SK-N-MC (cell line): ENCODE measurements around the gene TTC28.

Experiments used
- DNase-seq: peaks from one replicate; pipeline ENCODE4 v3.0.0-alpha.2; 2011; ENCODE audit warnings: low read depth, low spot score
- H3K27ac ChIP-seq: fragments of 200-600 bp; sonication (generic); 2 replicates; pipeline ENCODE4 v1.5.1; 2016; ENCODE audit warnings: mixed run types
- H3K36me3 ChIP-seq: fragments of 200-600 bp; sonication (generic); 2 replicates; pipeline ENCODE4 v1.6.1; 2017; ENCODE audit warnings: antibody characterized with exemption, low read length, mixed read lengths; ENCODE audit not compliant: insufficient read depth
- H3K4me3 ChIP-seq: fragments of 200-600 bp; sonication (generic); 2 replicates; pipeline ENCODE4 v1.5.1; 2016
- H3K9ac ChIP-seq: fragments of 200-600 bp; sonication (generic); 2 replicates; pipeline ENCODE4 v1.8.0; 2017; ENCODE audit warnings: mixed run types, mixed read lengths; ENCODE audit not compliant: insufficient read length
- H3K9me3 ChIP-seq: fragments of 200-600 bp; sonication (generic); 2 replicates; pipeline ENCODE4 v1.6.1; 2017; ENCODE audit warnings: low read depth, mild to moderate bottlenecking, antibody characterized with exemption, low read length, moderate library complexity, mixed read lengths
- EZH2 ChIP-seq: fragments of 200-600 bp; sonication (generic); IDR thresholded peaks from one replicate; pipeline ENCODE4 v1.6.1; 2017; ENCODE audit warnings: antibody characterized with exemption
- FOXP2 ChIP-seq: optimal IDR thresholded peaks from 2 replicates; pipeline ENCODE3; 2011; ENCODE audit warnings: mild to moderate bottlenecking, moderate library complexity; ENCODE audit not compliant: insufficient read depth; ENCODE audit errors: extremely low read length, control extremely low read depth
- POLR2AphosphoS5 ChIP-seq: IDR thresholded peaks from 2 replicates; pipeline ENCODE4 v1.6.1; 2012; ENCODE audit warnings: mild to moderate bottlenecking, low read depth, low read length, borderline replicate concordance

TTC28 gene

GRCh38 chr22:28051787-28052356 lies 627.8 kb downstream of the TTC28 start:
- peak; percentile 24 for DNase-seq
- Histone ChIP-seq H3K9ac (no peak overlapping the region), H3K36me3 (no peaks in the 10 kb centered on the region), H3K4me3 (no peak overlapping the region), H3K27ac (no peak overlapping the region), H3K9me3 (no peaks in the 10 kb centered on the region)
- TF ChIP-seq POLR2AphosphoS5 (no peak), EZH2 (no peak), FOXP2 (no peak)

- H3K9ac ChIP-seq = no peak overlapping the region
- H3K36me3 ChIP-seq = no peaks in the 10 kb centered on the region
- H3K9me3 ChIP-seq = no peaks in the 10 kb centered on the region
- H3K4me3 ChIP-seq = no peak overlapping the region
- H3K27ac ChIP-seq = no peak overlapping the region
- DNase-seq = no peak
- TF ChIP-seq FOXP2 = no peak
- no peak for TF ChIP-seq POLR2AphosphoS5
Measured at GRCh38 chr22:28051091-28051786, 628.4 kb downstream of the TTC28 start.

- no peak overlapping the region for H3K9ac ChIP-seq
- H3K27ac ChIP-seq = no peak overlapping the region
- no peak for DNase-seq
Measured at GRCh38 chr22:28048529-28048928, 631.1 kb downstream of the TTC28 start.

DNA sequence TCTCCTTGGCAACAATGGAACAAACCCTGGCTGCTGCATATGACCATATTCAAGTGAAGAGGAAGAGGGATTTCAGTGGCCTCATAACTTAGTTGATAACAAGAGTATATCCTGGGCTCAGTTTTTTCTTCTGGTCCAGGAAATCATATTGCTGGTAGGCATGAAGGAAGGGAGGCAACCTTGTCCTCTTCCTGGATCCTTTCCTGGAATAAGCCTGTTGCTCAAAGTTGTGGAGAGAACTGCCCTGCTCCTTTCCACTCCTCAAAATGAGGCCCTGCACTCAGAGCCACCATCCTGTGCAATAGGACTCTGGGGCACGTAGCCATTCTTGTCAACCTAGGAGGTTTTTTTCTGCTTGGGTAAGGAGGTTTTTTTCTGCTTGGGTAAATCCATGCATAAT lies 631.9 kb downstream of the TTC28 start:
- Histone ChIP-seq H3K27ac (no peak overlapping the region), H3K9me3 (no peaks in the 10 kb centered on the region), H3K9ac (no peak overlapping the region), H3K4me3 (no peak overlapping the region), H3K36me3 (no peaks in the 10 kb centered on the region)
- no peak for DNase-seq
- TF ChIP-seq FOXP2 = no peak
- no peak for TF ChIP-seq POLR2AphosphoS5
- no peak for TF ChIP-seq EZH2

More at GRCh38 chr22:28048529-28048928, 631.1 kb downstream of the TTC28 start:
- Histone ChIP-seq H3K36me3 (no peaks in the 10 kb centered on the region), H3K9me3 (no peaks in the 10 kb centered on the region), H3K4me3 (no peak overlapping the region)
- no peak for TF ChIP-seq FOXP2
- TF ChIP-seq EZH2 = no peak
- no peak for TF ChIP-seq POLR2AphosphoS5

- H3K4me3 ChIP-seq = no peak overlapping the region
- H3K9me3 ChIP-seq = no peaks in the 10 kb centered on the region
- no peaks in the 10 kb centered on the region for H3K36me3 ChIP-seq
- H3K27ac ChIP-seq = no peak overlapping the region
- DNase-seq = no peak
- no peak overlapping the region for H3K9ac ChIP-seq
- TF ChIP-seq FOXP2 (no peak), EZH2 (no peak), POLR2AphosphoS5 (no peak)
Measured at GRCh38 chr22:28046100-28046499, 633.5 kb downstream of the TTC28 start.

GRCh38 chr22:28044546-28045173 lies 635.0 kb downstream of the TTC28 start:
- no peak overlapping the region for H3K4me3 ChIP-seq
- no peak overlapping the region for H3K27ac ChIP-seq
- H3K36me3 ChIP-seq = no peaks in the 10 kb centered on the region
- no peak for DNase-seq
- TF ChIP-seq POLR2AphosphoS5 (no peak), EZH2 (no peak), FOXP2 (no peak)
- no peaks in the 10 kb centered on the region for H3K9me3 ChIP-seq
- no peak overlapping the region for H3K9ac ChIP-seq

- Histone ChIP-seq H3K9ac (no peak overlapping the region), H3K4me3 (no peak overlapping the region), H3K27ac (no peak overlapping the region), H3K9me3 (no peaks in the 10 kb centered on the region), H3K36me3 (no peaks in the 10 kb centered on the region)
- DNase-seq = no peak
- TF ChIP-seq FOXP2 = no peak
- no peak for TF ChIP-seq POLR2AphosphoS5
Measured at GRCh38 chr22:28043266-28043665, 636.4 kb downstream of the TTC28 start.

GRCh38 chr22:28034760-28035401 lies 644.8 kb downstream of the TTC28 start:
- Histone ChIP-seq H3K9me3 (no peaks in the 10 kb centered on the region), H3K36me3 (no peaks in the 10 kb centered on the region; the same call in 1 of the 2 replicates), H3K27ac (peak overlapping the region; percentile 5; the same call in 1 of the 2 replicates), H3K4me3 (peak overlapping the region; percentile 58), H3K9ac (no peak overlapping the region)
- DNase-seq = peak; percentile 57
- no peak for TF ChIP-seq EZH2
- no peak for TF ChIP-seq POLR2AphosphoS5
- no peak for TF ChIP-seq FOXP2
